SK-N-MC (cell line): ENCODE measurements around the gene MIDN.

Experiments used
- EZH2 ChIP-seq: fragments of 200-600 bp; sonication (generic); IDR thresholded peaks from one replicate; pipeline ENCODE4 v1.6.1; 2017; ENCODE audit warnings: antibody characterized with exemption
- POLR2AphosphoS5 ChIP-seq: IDR thresholded peaks from 2 replicates; pipeline ENCODE4 v1.6.1; 2012; ENCODE audit warnings: mild to moderate bottlenecking, low read depth, low read length, borderline replicate concordance

GRCh38 chr19:1228161-1228957, 20.0 kb upstream of the MIDN start:
- TF ChIP-seq POLR2AphosphoS5 (no peak), EZH2 (no peak)
